Neural progenitor cell (in vitro differentiated cells): Measurements from ENCODE around the gene NHERF1. TPM values are rescaled to one million over a fixed set of nuclear protein-coding genes. Genes with fewer than 3 reads are reported as not detected.
A peak's percentile ranks its signal among the peaks of the same experiment; 100 is the strongest.

ENCODE experiments used
- DNase-seq: peaks from one replicate; pipeline ENCODE4 v3.0.0-alpha.2; 2016; ENCODE audit warnings: low spot score
- H2AFZ ChIP-seq: fragments of 200-600 bp; sonication (generic); replicated peaks from 2 replicates; pipeline ENCODE4 v1.6.1; 2016; ENCODE audit warnings: antibody characterized with exemption
- H3F3A ChIP-seq: fragments of 200-600 bp; sonication (generic); 2 replicates; pipeline ENCODE4 v1.6.1; 2016; ENCODE audit warnings: antibody characterized with exemption, low read depth
- H3K27ac ChIP-seq: fragments of 200-600 bp; sonication (generic); 2 replicates; pipeline ENCODE4 v1.5.1; 2016; ENCODE audit warnings: mild to moderate bottlenecking
- H3K27me3 ChIP-seq: fragments of 200-600 bp; sonication (generic); 2 replicates; pipeline ENCODE4 v1.6.1; 2016; ENCODE audit warnings: mild to moderate bottlenecking, moderate library complexity
- H3K36me3 ChIP-seq: fragments of 200-600 bp; sonication (generic); 2 replicates; pipeline ENCODE4 v1.5.1; 2016
- H3K4me1 ChIP-seq: fragments of 200-600 bp; sonication (generic); 2 replicates; pipeline ENCODE4 v1.6.1; 2016; ENCODE audit warnings: mixed run types
- H3K4me2 ChIP-seq: fragments of 200-600 bp; sonication (generic); 2 replicates; pipeline ENCODE4 v1.6.1; 2016
- H3K4me3 ChIP-seq: fragments of 200-600 bp; sonication (generic); 2 replicates; pipeline ENCODE4 v1.5.1; 2016
- H3K79me2 ChIP-seq: fragments of 200-600 bp; sonication (generic); 2 replicates; pipeline ENCODE4 v1.6.1; 2016; ENCODE audit warnings: low read depth
- H3K9ac ChIP-seq: fragments of 200-600 bp; sonication (generic); 2 replicates; pipeline ENCODE4 v1.6.1; 2016
- H3K9me3 ChIP-seq: fragments of 200-600 bp; sonication (generic); 2 replicates; pipeline ENCODE4 v1.5.1; 2016; ENCODE audit warnings: low read depth
- H4K20me1 ChIP-seq: fragments of 200-600 bp; sonication (generic); 2 replicates; pipeline ENCODE4 v1.6.1; 2016; ENCODE audit warnings: low read depth
- H3K27ac Mint-ChIP-seq: 3 replicates; pipeline ENCODE4 v1.8.0; 2021; ENCODE audit warnings: mixed read lengths
- H3K27me3 Mint-ChIP-seq: 2 replicates; pipeline ENCODE4 v1.8.0; 2022; ENCODE audit warnings: low read depth, mild to moderate bottlenecking, inconsistent platforms, moderate library complexity, mixed read lengths; ENCODE audit not compliant: insufficient read depth
- H3K36me3 Mint-ChIP-seq: 3 replicates; pipeline ENCODE4 v1.8.0; 2021; ENCODE audit warnings: mixed read lengths
- H3K4me1 Mint-ChIP-seq: 3 replicates; pipeline ENCODE4 v1.8.0; 2021; ENCODE audit warnings: mixed read lengths
- H3K4me3 Mint-ChIP-seq: 3 replicates; pipeline ENCODE4 v1.8.0; 2021; ENCODE audit warnings: mild to moderate bottlenecking, moderate library complexity, mixed read lengths
- H3K9me3 Mint-ChIP-seq: 3 replicates; pipeline ENCODE4 v1.8.0; 2020; ENCODE audit warnings: mixed read lengths
- EZH2 ChIP-seq: fragments of 200-600 bp; sonication (generic); IDR thresholded peaks from 2 replicates; pipeline ENCODE4 v1.6.1; 2017; ENCODE audit warnings: antibody characterized with exemption, mild to moderate bottlenecking, moderate library complexity
- EZH2phosphoT487 ChIP-seq: fragments of 200-600 bp; sonication (generic); IDR thresholded peaks from 2 replicates; pipeline ENCODE4 v1.6.1; 2017; ENCODE audit warnings: antibody characterized with exemption
- total RNA-seq: library from RNA; depleted of rRNA; stranded (reverse); fragments of >200 nt; gene quantifications from 2 replicates; pipeline ENCODE4 v1.2.3, GENCODE V29; 2015; ENCODE audit warnings: low replicate concordance
- TF ChIP-seq, protein P1 (sequence below): fragments of 200-600 bp; sonication (generic); IDR thresholded peaks from 2 replicates; pipeline ENCODE4 v1.5.1; 2017; ENCODE audit warnings: antibody characterized with exemption, mild to moderate bottlenecking

NHERF1 gene
- total RNA-seq, 1 donor from 2014 or later: 27.1 TPM

GRCh38 chr17:74766413-74766812, 18.0 kb downstream of the NHERF1 start:
- Mint-ChIP-seq H3K4me3 (no peak overlapping the region), H3K27me3 (peaks cover 6% of the 10 kb centered on the region), H3K9me3 (no peaks in the 10 kb centered on the region), H3K4me1 (peaks cover 39% of the 10 kb centered on the region), H3K27ac (no peak overlapping the region), H3K36me3 (peaks cover 2% of the 10 kb centered on the region)
- H3K4me3 ChIP-seq: no peak overlapping the region
- no peak overlapping the region for H2AFZ ChIP-seq
- H3K9me3 ChIP-seq: no peaks in the 10 kb centered on the region
- H3K9ac ChIP-seq: no peak overlapping the region
- peaks cover 16% of the 10 kb centered on the region for H4K20me1 ChIP-seq
- no peak for DNase-seq
- no peak overlapping the region for H3K4me2 ChIP-seq
- TF ChIP-seq, protein P1, sequence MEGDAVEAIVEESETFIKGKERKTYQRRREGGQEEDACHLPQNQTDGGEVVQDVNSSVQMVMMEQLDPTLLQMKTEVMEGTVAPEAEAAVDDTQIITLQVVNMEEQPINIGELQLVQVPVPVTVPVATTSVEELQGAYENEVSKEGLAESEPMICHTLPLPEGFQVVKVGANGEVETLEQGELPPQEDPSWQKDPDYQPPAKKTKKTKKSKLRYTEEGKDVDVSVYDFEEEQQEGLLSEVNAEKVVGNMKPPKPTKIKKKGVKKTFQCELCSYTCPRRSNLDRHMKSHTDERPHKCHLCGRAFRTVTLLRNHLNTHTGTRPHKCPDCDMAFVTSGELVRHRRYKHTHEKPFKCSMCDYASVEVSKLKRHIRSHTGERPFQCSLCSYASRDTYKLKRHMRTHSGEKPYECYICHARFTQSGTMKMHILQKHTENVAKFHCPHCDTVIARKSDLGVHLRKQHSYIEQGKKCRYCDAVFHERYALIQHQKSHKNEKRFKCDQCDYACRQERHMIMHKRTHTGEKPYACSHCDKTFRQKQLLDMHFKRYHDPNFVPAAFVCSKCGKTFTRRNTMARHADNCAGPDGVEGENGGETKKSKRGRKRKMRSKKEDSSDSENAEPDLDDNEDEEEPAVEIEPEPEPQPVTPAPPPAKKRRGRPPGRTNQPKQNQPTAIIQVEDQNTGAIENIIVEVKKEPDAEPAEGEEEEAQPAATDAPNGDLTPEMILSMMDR: no peak
- no peak for TF ChIP-seq EZH2phosphoT487
- no peak for TF ChIP-seq EZH2
- no peaks in the 10 kb centered on the region for H3K27me3 ChIP-seq
- H3K4me1 ChIP-seq: peaks cover 31% of the 10 kb centered on the region
- H3K27ac ChIP-seq: no peak overlapping the region
- H3K79me2 ChIP-seq: peaks cover 46% of the 10 kb centered on the region
- H3K36me3 ChIP-seq: no peaks in the 10 kb centered on the region
- H3F3A ChIP-seq: peaks cover 29% of the 10 kb centered on the region

DNA sequence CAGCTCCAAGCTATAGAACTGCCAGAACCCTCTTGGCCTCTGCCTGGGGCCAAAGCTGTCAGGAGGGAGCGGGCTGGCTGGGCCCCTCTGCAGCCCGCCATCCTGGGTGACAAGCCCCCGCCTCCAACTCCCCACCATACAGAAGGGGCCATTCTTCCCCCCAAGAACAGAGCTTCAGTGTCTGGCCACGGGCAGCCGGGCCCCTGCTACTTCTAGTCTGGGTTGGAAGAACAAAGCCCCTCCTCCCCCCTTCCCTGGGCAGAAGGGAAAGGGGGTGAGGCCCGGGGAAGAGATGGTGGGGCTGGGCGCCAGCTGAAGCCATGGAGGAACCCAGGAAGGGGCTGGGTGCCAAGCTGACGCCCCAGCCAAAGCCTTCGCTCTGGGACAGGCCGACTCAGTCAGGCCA, 18.7 kb downstream of the NHERF1 start:
- Histone ChIP-seq H3K9ac (no peak overlapping the region), H2AFZ (no peak overlapping the region), H3K27ac (peak overlapping the region; percentile 16), H3K9me3 (no peaks in the 10 kb centered on the region), H4K20me1 (peaks cover 16% of the 10 kb centered on the region), H3K4me2 (no peak overlapping the region), H3K4me3 (no peak overlapping the region), H3K36me3 (no peaks in the 10 kb centered on the region), H3K27me3 (no peaks in the 10 kb centered on the region), H3K4me1 (peaks cover 24% of the 10 kb centered on the region), H3F3A (peaks cover 29% of the 10 kb centered on the region), H3K79me2 (peaks cover 39% of the 10 kb centered on the region)
- no peak for DNase-seq
- TF ChIP-seq EZH2: no peak
- TF ChIP-seq EZH2phosphoT487: no peak
- TF ChIP-seq, protein P1: no peak
- H3K36me3 Mint-ChIP-seq: peaks cover 3% of the 10 kb centered on the region
- no peak overlapping the region for H3K27ac Mint-ChIP-seq
- H3K4me3 Mint-ChIP-seq: no peak overlapping the region
- H3K27me3 Mint-ChIP-seq: peaks cover 6% of the 10 kb centered on the region
- H3K9me3 Mint-ChIP-seq: no peaks in the 10 kb centered on the region
- H3K4me1 Mint-ChIP-seq: peaks cover 32% of the 10 kb centered on the region

DNA sequence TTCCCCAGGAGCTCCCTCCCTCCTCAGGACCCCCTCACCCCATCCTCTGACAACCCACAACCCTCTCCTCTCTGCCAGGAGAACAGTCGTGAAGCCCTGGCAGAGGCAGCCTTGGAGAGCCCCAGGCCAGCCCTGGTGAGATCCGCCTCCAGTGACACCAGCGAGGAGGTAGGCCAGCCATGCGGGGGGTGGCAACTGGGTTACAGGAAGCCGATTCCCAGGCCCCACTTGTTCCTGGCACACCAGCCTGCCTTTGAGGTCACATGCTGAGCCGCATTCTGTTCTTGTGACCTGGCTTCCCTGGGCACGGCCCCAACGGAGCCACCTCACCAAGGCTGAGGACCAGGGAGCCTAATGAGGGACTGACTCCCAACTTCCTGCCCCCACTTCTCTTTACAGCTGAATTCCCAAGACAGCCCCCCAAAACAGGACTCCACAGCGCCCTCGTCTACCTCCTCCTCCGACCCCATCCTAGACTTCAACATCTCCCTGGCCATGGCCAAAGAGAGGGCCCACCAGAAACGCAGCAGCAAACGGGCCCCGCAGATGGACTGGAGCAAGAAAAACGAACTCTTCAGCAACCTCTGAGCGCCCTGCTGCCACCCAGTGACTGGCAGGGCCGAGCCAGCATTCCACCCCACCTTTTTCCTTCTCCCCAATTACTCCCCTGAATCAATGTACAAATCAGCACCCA, 19.8 kb downstream of the NHERF1 start:
- Histone ChIP-seq H3K27me3 (no peaks in the 10 kb centered on the region), H3F3A (peaks cover 29% of the 10 kb centered on the region), H3K4me1 (peaks cover 18% of the 10 kb centered on the region), H3K36me3 (no peaks in the 10 kb centered on the region), H4K20me1 (peaks cover 13% of the 10 kb centered on the region), H3K9ac (no peak overlapping the region), H2AFZ (no peak overlapping the region), H3K79me2 (peaks cover 29% of the 10 kb centered on the region), H3K27ac (no peak overlapping the region), H3K9me3 (no peaks in the 10 kb centered on the region), H3K4me2 (no peak overlapping the region), H3K4me3 (no peak overlapping the region)
- Mint-ChIP-seq H3K27me3 (peaks cover 6% of the 10 kb centered on the region), H3K27ac (no peak overlapping the region), H3K9me3 (no peaks in the 10 kb centered on the region), H3K36me3 (peaks cover 14% of the 10 kb centered on the region), H3K4me3 (no peak overlapping the region), H3K4me1 (peaks cover 25% of the 10 kb centered on the region)
- TF ChIP-seq EZH2: no peak
- TF ChIP-seq EZH2phosphoT487: no peak
- TF ChIP-seq, protein P1: no peak
- DNase-seq: no peak
